Stimulated activated CD8-positive, alpha-beta memory T cell treated with anti-CD3 and anti-CD28 coated beads, Interleukin-4, amount 100 ng/mL, for 24 hours (primary cell): ENCODE data around the gene KRTAP19-8.

Source experiments
- DNase-seq: peaks from one replicate; pipeline ENCODE4 v3.0.0-alpha.2; 2020; ENCODE audit warnings: low read depth

KRTAP19-8 gene

GRCh38 chr21:31012133-31013089, 25.9 kb downstream of the KRTAP19-8 start:
- DNase-seq = no peak

GRCh38 chr21:31011412-31011811, 26.9 kb downstream of the KRTAP19-8 start:
- no peak for DNase-seq

GRCh38 chr21:31008355-31008754, 29.9 kb downstream of the KRTAP19-8 start:
- DNase-seq = no peak

- no peak for DNase-seq
These were observed 33.3 kb downstream of the KRTAP19-8 start for GRCh38 chr21:31005019-31005418.

GRCh38 chr21:31003471-31003870, 34.8 kb downstream of the KRTAP19-8 start:
- DNase-seq = no peak

- no peak for DNase-seq
These were observed 40.7 kb downstream of the KRTAP19-8 start for GRCh38 chr21:30997541-30997940.

- DNase-seq = no peak
These were observed 41.5 kb downstream of the KRTAP19-8 start for GRCh38 chr21:30996728-30997127.

- no peak for DNase-seq
These were observed 43.3 kb downstream of the KRTAP19-8 start for GRCh38 chr21:30994932-30995331.

GRCh38 chr21:30990514-30991262, 47.6 kb downstream of the KRTAP19-8 start:
- no peak for DNase-seq

GRCh38 chr21:30988706-30989105, 49.6 kb downstream of the KRTAP19-8 start:
- no peak for DNase-seq
